Neural cell (in vitro differentiated cells): ENCODE measurements around the gene CCL14. TPM values are rescaled to one million over a fixed set of nuclear protein-coding genes. Genes with fewer than 3 reads are reported as not detected.

Experiments
- H2AFZ ChIP-seq: fragments of 200-600, 300-800 bp; sonication (generic), shearing (Covaris generic); 2 replicates; pipeline ENCODE4 v1.6.0; 2014; ENCODE audit warnings: low read depth, mild to moderate bottlenecking, antibody characterized with exemption, low read length, moderate library complexity
- H3F3A ChIP-seq: fragments of 200-600 bp; shearing (Covaris generic); 2 replicates; pipeline ENCODE4 v1.6.1; 2016; ENCODE audit warnings: mild to moderate bottlenecking, moderate library complexity, mixed read lengths, antibody characterized with exemption, low read length; ENCODE audit not compliant: insufficient read depth, poor library complexity, severe bottlenecking
- H3K27ac ChIP-seq: fragments of 200-600, 300-800 bp; sonication (generic), shearing (Covaris generic); 2 replicates; pipeline ENCODE4 v1.5.1; 2014; ENCODE audit warnings: mild to moderate bottlenecking, low read length, moderate library complexity
- H3K27me3 ChIP-seq: fragments of 300-800, 200-600 bp; sonication (generic), shearing (Covaris generic); 2 replicates; pipeline ENCODE4 v1.6.0; 2014; ENCODE audit warnings: mild to moderate bottlenecking, low read depth, low read length, moderate library complexity; ENCODE audit not compliant: insufficient read depth
- H3K36me3 ChIP-seq: fragments of 300-800, 200-600 bp; sonication (generic), shearing (Covaris generic); 2 replicates; pipeline ENCODE4 v1.5.1; 2014; ENCODE audit warnings: mild to moderate bottlenecking, antibody characterized with exemption, low read length, moderate library complexity; ENCODE audit not compliant: insufficient read depth
- H3K4me2 ChIP-seq: fragments of 300-800, 200-600 bp; sonication (generic), shearing (Covaris generic); 2 replicates; pipeline ENCODE4 v1.6.0; 2014; ENCODE audit warnings: mild to moderate bottlenecking, low read length
- H3K4me3 ChIP-seq: fragments of 300-800, 200-600 bp; sonication (generic), shearing (Covaris generic); 2 replicates; pipeline ENCODE4 v1.5.1; 2014; ENCODE audit warnings: mild to moderate bottlenecking, low read length, moderate library complexity
- H3K79me2 ChIP-seq: fragments of 200-600 bp; shearing (Covaris generic); replicated peaks from 2 replicates; pipeline ENCODE4 v1.6.0; 2014; ENCODE audit warnings: mild to moderate bottlenecking, low read length, moderate library complexity; ENCODE audit not compliant: insufficient read depth
- H3K9ac ChIP-seq: fragments of 300-800, 200-600 bp; sonication (generic), shearing (Covaris generic); 2 replicates; pipeline ENCODE4 v1.6.1; 2016; ENCODE audit warnings: mild to moderate bottlenecking, low read length, mixed read lengths
- H3K9me2 ChIP-seq: fragments of 200-600 bp; shearing (Covaris generic); 2 replicates; pipeline ENCODE4 v1.6.1; 2016; ENCODE audit warnings: mild to moderate bottlenecking, low read length, mixed read lengths; ENCODE audit not compliant: insufficient read depth
- H3K9me3 ChIP-seq: fragments of 200-600, 300-800 bp; sonication (generic), shearing (Covaris generic); 2 replicates; pipeline ENCODE4 v1.6.1; 2016; ENCODE audit warnings: mild to moderate bottlenecking, mixed run types, low read length, moderate library complexity, mixed read lengths
- H4K20me1 ChIP-seq: fragments of 200-600 bp; shearing (Covaris generic); 2 replicates; pipeline ENCODE4 v1.6.1; 2016; ENCODE audit warnings: mild to moderate bottlenecking, mixed run types; ENCODE audit not compliant: insufficient read depth
- EP300 ChIP-seq: fragments of 450-650 bp; conservative IDR thresholded peaks from 2 replicates; pipeline ENCODE4 v1.6.1; 2014; ENCODE audit warnings: antibody characterized with exemption, mild to moderate bottlenecking, moderate library complexity; ENCODE audit not compliant: poor library complexity, severe bottlenecking
- EZH2 ChIP-seq: fragments of 200-600, 300-800 bp; shearing (Covaris generic), sonication (generic); IDR thresholded peaks from 2 replicates; pipeline ENCODE4 v1.6.1; 2014; ENCODE audit warnings: antibody characterized with exemption, low read length, borderline replicate concordance, mild to moderate bottlenecking; ENCODE audit not compliant: insufficient read depth, poor library complexity, severe bottlenecking
- MXI1 ChIP-seq: fragments of 450-650 bp; conservative IDR thresholded peaks from 2 replicates; pipeline ENCODE4 v1.6.1; 2014; ENCODE audit warnings: antibody characterized with exemption, mild to moderate bottlenecking; ENCODE audit not compliant: poor library complexity, severe bottlenecking
- POLR2AphosphoS5 ChIP-seq: IDR thresholded peaks from 2 replicates; pipeline ENCODE4 v1.6.1; 2012
- RAD21 ChIP-seq: fragments of 450-650 bp; conservative IDR thresholded peaks from 2 replicates; pipeline ENCODE4 v1.6.1; 2014; ENCODE audit warnings: antibody characterized with exemption, mild to moderate bottlenecking, moderate library complexity
- SMC3 ChIP-seq: fragments of 450-650 bp; conservative IDR thresholded peaks from 2 replicates; pipeline ENCODE4 v1.6.1; 2014; ENCODE audit warnings: antibody characterized with exemption, mild to moderate bottlenecking, moderate library complexity; ENCODE audit not compliant: poor library complexity
- TAF1 ChIP-seq: IDR thresholded peaks from 2 replicates; pipeline ENCODE4 v1.6.1; 2012; ENCODE audit warnings: low read depth
- polyA plus RNA-seq: library from polyadenylated mRNA; depleted of rRNA; stranded (reverse); fragments of >200 nt; gene quantifications from 2 replicates; pipeline ENCODE4 v1.2.3, GENCODE V29; 2014
- TF ChIP-seq, protein P1 (sequence below): fragments of 450-650 bp; IDR thresholded peaks from 2 replicates; pipeline ENCODE4 v1.5.1; 2014; ENCODE audit warnings: antibody characterized with exemption, mild to moderate bottlenecking, moderate library complexity; ENCODE audit not compliant: poor library complexity, severe bottlenecking
- TF ChIP-seq, protein P2 (sequence below): IDR thresholded peaks from 2 replicates; pipeline ENCODE4 v1.6.1; 2012; ENCODE audit warnings: borderline replicate concordance

The CCL14 gene
- polyA plus RNA-seq, 1 donor from 2014 or later = not detected

GRCh38 chr17:35998756-35999155, 12.2 kb upstream of the CCL14 start:
- no peak overlapping the region for H3K27ac ChIP-seq
- H3K9me2 ChIP-seq = no peaks in the 10 kb centered on the region
- no peaks in the 10 kb centered on the region for H3F3A ChIP-seq
- H3K36me3 ChIP-seq = no peaks in the 10 kb centered on the region
- TF ChIP-seq EP300 (no peak), TAF1 (no peak), EZH2 (no peak), POLR2AphosphoS5 (no peak), SMC3 (no peak), RAD21 (no peak), MXI1 (no peak)
- TF ChIP-seq, protein P1, sequence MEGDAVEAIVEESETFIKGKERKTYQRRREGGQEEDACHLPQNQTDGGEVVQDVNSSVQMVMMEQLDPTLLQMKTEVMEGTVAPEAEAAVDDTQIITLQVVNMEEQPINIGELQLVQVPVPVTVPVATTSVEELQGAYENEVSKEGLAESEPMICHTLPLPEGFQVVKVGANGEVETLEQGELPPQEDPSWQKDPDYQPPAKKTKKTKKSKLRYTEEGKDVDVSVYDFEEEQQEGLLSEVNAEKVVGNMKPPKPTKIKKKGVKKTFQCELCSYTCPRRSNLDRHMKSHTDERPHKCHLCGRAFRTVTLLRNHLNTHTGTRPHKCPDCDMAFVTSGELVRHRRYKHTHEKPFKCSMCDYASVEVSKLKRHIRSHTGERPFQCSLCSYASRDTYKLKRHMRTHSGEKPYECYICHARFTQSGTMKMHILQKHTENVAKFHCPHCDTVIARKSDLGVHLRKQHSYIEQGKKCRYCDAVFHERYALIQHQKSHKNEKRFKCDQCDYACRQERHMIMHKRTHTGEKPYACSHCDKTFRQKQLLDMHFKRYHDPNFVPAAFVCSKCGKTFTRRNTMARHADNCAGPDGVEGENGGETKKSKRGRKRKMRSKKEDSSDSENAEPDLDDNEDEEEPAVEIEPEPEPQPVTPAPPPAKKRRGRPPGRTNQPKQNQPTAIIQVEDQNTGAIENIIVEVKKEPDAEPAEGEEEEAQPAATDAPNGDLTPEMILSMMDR = no peak
- TF ChIP-seq, protein P2, sequence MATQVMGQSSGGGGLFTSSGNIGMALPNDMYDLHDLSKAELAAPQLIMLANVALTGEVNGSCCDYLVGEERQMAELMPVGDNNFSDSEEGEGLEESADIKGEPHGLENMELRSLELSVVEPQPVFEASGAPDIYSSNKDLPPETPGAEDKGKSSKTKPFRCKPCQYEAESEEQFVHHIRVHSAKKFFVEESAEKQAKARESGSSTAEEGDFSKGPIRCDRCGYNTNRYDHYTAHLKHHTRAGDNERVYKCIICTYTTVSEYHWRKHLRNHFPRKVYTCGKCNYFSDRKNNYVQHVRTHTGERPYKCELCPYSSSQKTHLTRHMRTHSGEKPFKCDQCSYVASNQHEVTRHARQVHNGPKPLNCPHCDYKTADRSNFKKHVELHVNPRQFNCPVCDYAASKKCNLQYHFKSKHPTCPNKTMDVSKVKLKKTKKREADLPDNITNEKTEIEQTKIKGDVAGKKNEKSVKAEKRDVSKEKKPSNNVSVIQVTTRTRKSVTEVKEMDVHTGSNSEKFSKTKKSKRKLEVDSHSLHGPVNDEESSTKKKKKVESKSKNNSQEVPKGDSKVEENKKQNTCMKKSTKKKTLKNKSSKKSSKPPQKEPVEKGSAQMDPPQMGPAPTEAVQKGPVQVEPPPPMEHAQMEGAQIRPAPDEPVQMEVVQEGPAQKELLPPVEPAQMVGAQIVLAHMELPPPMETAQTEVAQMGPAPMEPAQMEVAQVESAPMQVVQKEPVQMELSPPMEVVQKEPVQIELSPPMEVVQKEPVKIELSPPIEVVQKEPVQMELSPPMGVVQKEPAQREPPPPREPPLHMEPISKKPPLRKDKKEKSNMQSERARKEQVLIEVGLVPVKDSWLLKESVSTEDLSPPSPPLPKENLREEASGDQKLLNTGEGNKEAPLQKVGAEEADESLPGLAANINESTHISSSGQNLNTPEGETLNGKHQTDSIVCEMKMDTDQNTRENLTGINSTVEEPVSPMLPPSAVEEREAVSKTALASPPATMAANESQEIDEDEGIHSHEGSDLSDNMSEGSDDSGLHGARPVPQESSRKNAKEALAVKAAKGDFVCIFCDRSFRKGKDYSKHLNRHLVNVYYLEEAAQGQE = no peak
- no peak overlapping the region for H3K4me2 ChIP-seq
- H3K27me3 ChIP-seq = no peaks in the 10 kb centered on the region
- H3K79me2 ChIP-seq = no peaks in the 10 kb centered on the region
- no peaks in the 10 kb centered on the region for H3K9me3 ChIP-seq
- H3K4me3 ChIP-seq = no peak overlapping the region
- H4K20me1 ChIP-seq = no peaks in the 10 kb centered on the region
- no peak overlapping the region for H2AFZ ChIP-seq
- H3K9ac ChIP-seq = no peak overlapping the region

- no peak overlapping the region for H3K4me3 ChIP-seq
- no peak overlapping the region for H2AFZ ChIP-seq
- H3K79me2 ChIP-seq = no peaks in the 10 kb centered on the region
Measured at GRCh38 chr17:35998018-35998545, 11.6 kb upstream of the CCL14 start.

More at GRCh38 chr17:35998018-35998545, 11.6 kb upstream of the CCL14 start:
- H3K27ac ChIP-seq = no peak overlapping the region
- H4K20me1 ChIP-seq = no peaks in the 10 kb centered on the region
- H3K36me3 ChIP-seq = no peaks in the 10 kb centered on the region
- TF ChIP-seq POLR2AphosphoS5 (no peak), MXI1 (no peak), EZH2 (no peak), SMC3 (no peak), TAF1 (no peak), EP300 (no peak), RAD21 (no peak)
- TF ChIP-seq, protein P2 = no peak
- TF ChIP-seq, protein P1 = no peak
- no peaks in the 10 kb centered on the region for H3F3A ChIP-seq
- H3K9me3 ChIP-seq = no peaks in the 10 kb centered on the region
- no peak overlapping the region for H3K4me2 ChIP-seq
- H3K9me2 ChIP-seq = no peaks in the 10 kb centered on the region
- H3K9ac ChIP-seq = no peak overlapping the region
- no peaks in the 10 kb centered on the region for H3K27me3 ChIP-seq
